C4-2B (cell line): Measurements from ENCODE around the gene PRKACG.

Source experiments
- ZFX ChIP-seq: fragments of 450-650 bp; IDR thresholded peaks from 2 replicates; pipeline ENCODE4 v1.6.1; 2017
- TF ChIP-seq, protein P1 (sequence below): fragments of 450-650 bp; conservative IDR thresholded peaks from 2 replicates; pipeline ENCODE4 v1.5.1; 2017; ENCODE audit warnings: mild to moderate bottlenecking

DNA sequence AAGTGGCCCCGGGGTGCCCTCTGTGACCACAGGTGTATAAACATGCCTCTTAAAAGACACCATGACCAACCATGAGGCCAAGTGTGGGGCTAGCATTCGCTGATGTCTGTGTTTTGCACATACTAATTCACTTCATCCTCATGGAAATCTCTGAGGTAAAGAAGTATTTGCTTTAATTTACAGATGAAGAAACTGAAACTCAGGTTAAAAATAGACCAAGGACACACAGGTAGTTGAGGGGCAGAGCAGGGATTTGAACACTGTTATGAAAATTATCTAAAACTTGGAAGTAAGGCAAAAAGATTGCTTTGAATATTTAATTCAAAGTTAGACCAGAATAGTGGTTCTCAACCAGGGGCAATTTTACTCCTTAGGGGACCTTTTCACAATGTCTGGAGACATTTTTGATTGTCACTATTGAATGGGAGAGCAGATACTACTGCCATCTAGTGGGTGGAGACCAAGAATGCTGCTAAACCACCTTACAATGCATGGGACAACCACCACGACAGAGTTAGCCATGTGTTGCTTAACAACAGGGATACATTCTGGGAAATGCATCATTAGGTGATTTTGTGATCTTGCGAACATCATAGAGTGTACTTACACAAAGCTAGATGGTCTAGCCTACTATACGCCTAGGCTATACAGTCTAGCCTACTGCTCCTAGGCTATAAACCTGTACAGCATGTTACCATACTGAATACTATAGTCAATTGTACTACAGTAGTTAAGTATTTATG is 13.6 kb upstream of the PRKACG start:
- TF ChIP-seq, protein P1, sequence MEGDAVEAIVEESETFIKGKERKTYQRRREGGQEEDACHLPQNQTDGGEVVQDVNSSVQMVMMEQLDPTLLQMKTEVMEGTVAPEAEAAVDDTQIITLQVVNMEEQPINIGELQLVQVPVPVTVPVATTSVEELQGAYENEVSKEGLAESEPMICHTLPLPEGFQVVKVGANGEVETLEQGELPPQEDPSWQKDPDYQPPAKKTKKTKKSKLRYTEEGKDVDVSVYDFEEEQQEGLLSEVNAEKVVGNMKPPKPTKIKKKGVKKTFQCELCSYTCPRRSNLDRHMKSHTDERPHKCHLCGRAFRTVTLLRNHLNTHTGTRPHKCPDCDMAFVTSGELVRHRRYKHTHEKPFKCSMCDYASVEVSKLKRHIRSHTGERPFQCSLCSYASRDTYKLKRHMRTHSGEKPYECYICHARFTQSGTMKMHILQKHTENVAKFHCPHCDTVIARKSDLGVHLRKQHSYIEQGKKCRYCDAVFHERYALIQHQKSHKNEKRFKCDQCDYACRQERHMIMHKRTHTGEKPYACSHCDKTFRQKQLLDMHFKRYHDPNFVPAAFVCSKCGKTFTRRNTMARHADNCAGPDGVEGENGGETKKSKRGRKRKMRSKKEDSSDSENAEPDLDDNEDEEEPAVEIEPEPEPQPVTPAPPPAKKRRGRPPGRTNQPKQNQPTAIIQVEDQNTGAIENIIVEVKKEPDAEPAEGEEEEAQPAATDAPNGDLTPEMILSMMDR = peak; percentile 93
- TF ChIP-seq ZFX = no peak
